Breast epithelium (tissue), 4 donors: ENCODE results near the gene MAPKAP1. TPM values are rescaled to one million over a fixed set of nuclear protein-coding genes. Genes with fewer than 3 reads are reported as not detected.
"Not testable (repeated sequence)": the region's sequence is repeated elsewhere in the genome, so short reads cannot be mapped to it uniquely, and the experiment has no call there.

Experiments
- DNase-seq, 2 donors: peaks; one replicate each; pipeline ENCODE4 v3.0.0-alpha.2; 2019; ENCODE audit warnings: low spot score in 2 of 2
- H3K27ac ChIP-seq, 2 donors: fragments of 200-600 bp; sonication (generic) in 1 of 2; one replicate each; pipeline ENCODE4 v1.5.1; 2016 to 2019; ENCODE audit warnings: mild to moderate bottlenecking in 1 of 2
- H3K27me3 ChIP-seq, 2 donors: fragments of 200-600 bp; sonication (generic) in 1 of 2; one replicate each; pipeline versions ENCODE4 v1.5.1 to v1.6.0; 2017 to 2019; ENCODE audit warnings: control low read depth in 1 of 2, mild to moderate bottlenecking in 1 of 2
- H3K36me3 ChIP-seq: fragments of 200-600 bp; one replicate; pipeline ENCODE4 v1.5.1; 2019
- H3K4me1 ChIP-seq, 2 donors: fragments of 200-600 bp; sonication (generic); one replicate each; pipeline ENCODE4 v1.5.1; 2016 to 2019; ENCODE audit warnings: control low read depth in 1 of 2
- H3K4me3 ChIP-seq, 3 donors: fragments of 200-600 bp; sonication (generic); 1 replicate in 2 of 3; 2 replicates in 1 of 3; pipeline ENCODE4 v1.5.1; 2016 to 2019; ENCODE audit warnings: mild to moderate bottlenecking in 3 of 3, moderate library complexity in 2 of 3
- H3K9me3 ChIP-seq, 2 donors: fragments of 200-600 bp; sonication (generic) in 1 of 2; one replicate each; pipeline ENCODE4 v1.5.1; 2016 to 2019; ENCODE audit warnings: control low read depth in 1 of 2
- POLR2A ChIP-seq: fragments of 450-650 bp; IDR thresholded peaks from one replicate; pipeline ENCODE4 v1.6.1; 2016; ENCODE audit warnings: antibody characterized with exemption, mild to moderate bottlenecking, moderate library complexity
- POLR2AphosphoS5 ChIP-seq, 3 donors: sonication (generic); formaldehyde crosslinking; IDR thresholded peaks; one replicate each; pipeline ENCODE4 v1.6.1; 2017; ENCODE audit warnings: antibody characterized with exemption in 3 of 3
- intact Hi-C: fragments of 100-400 bp; cut with DNase I; formaldehyde crosslinking; loops from one replicate; pipeline ENCODE4 v1.15.1; 2023; ENCODE audit warnings: low total_unique reads
- total RNA-seq, 3 donors: library from RNA; depleted of rRNA; stranded (reverse); fragments of >200 nt; gene quantifications; one replicate each; pipeline ENCODE4 v1.1.0, GENCODE V29; 2016
- TF ChIP-seq, protein P1 (sequence below), 3 donors: fragments of 450-650 bp; IDR thresholded peaks; one replicate each; pipeline ENCODE4 v1.5.1; 2016 to 2017; ENCODE audit warnings: antibody characterized with exemption in 3 of 3, mild to moderate bottlenecking in 3 of 3, moderate library complexity in 3 of 3

The MAPKAP1 gene
- total RNA-seq, 3 donors from 2014 or later, result 61.3 to 81.9 (median 78.6) TPM

DNA sequence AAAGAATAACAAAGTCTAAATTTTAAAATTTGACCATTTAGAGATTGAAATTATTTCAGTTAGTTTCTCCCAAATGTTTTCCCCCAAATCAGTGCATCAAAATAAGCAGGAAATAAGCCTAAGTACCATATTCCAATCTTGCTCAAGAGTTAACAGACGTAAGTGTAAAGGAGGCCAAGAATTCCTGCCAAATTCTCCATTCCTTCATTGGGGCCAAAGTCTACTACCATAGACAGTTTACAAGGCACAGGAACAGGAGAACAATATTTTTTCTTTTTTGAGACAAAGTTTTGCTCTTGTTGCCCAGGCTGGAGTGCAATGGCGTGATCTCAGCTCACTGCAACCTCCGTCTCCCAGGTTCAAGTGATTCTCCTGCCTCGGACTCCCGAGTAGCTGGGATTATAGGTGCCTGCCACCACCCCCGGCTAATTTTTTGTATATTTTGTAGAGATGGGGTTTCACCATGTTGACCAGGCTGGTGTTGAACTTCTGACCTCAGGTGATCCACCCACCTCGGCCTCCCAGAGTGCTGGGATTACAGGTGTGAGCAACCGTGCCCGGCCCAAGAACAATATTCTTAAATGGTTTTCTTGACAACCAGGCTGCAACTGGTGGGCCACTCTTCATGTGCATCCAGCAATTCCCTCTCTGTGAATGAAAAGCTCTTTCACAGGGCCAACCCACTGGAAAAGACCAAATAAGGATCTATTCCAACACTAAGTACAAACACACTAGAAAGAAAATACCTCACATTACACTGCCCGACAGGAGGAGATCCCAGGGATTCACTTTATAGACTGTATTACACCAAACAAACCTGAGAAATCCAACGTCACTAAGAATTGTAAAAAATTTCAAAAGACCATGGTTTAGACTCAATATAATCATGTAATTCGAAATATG lies 127.7 kb downstream of the MAPKAP1 start:
- Histone ChIP-seq H3K4me1 (no peaks in the 10 kb centered on the region), H3K27me3 (no peaks in the 10 kb centered on the region), H3K27ac (no peak overlapping the region), H3K4me3 (no peak overlapping the region), H3K9me3 (no peaks in the 10 kb centered on the region), H3K36me3 (no peaks in the 10 kb centered on the region)
- intact Hi-C loops, result no loop called here
- DNase-seq, result no peak
- TF ChIP-seq POLR2AphosphoS5 (IDR thresholded peaks at IDR 0.05) (no peak), POLR2A (no peak)
- TF ChIP-seq, protein P1, sequence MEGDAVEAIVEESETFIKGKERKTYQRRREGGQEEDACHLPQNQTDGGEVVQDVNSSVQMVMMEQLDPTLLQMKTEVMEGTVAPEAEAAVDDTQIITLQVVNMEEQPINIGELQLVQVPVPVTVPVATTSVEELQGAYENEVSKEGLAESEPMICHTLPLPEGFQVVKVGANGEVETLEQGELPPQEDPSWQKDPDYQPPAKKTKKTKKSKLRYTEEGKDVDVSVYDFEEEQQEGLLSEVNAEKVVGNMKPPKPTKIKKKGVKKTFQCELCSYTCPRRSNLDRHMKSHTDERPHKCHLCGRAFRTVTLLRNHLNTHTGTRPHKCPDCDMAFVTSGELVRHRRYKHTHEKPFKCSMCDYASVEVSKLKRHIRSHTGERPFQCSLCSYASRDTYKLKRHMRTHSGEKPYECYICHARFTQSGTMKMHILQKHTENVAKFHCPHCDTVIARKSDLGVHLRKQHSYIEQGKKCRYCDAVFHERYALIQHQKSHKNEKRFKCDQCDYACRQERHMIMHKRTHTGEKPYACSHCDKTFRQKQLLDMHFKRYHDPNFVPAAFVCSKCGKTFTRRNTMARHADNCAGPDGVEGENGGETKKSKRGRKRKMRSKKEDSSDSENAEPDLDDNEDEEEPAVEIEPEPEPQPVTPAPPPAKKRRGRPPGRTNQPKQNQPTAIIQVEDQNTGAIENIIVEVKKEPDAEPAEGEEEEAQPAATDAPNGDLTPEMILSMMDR (IDR thresholded peaks at IDR 0.05), result no peak

DNA sequence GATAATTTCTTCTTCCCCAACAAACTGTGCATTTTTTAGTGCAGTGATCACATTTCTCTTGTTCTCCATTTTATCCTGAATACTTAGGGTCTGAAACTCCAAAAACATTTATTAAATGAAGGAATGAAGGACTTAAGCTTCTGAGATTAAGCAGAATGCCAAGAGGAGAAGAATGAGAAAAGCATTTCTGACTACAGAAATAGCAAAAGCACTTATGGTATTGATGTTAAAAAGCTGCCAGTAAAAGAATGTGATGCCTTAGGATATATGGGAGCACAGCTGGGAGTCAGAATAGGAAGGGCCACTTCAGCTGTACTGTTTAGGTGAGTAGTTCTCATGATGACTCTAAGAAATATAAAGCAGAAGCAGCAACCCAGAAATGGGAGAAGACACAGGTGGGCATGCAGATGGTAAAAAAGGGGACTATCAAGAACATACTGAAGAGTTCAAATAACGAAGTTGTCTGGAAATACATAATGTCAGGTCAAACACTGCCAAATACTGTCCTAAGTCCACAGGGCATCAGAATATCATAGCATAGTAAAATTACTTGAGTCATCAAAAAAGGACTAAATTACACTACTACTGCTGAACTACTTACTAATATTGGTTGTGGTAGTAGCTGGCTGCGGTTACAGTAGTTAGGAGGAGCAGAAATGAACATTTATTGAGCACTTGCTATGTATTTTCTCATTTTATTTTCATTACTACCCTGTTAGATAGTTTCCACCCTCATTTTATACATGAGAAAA lies 132.7 kb downstream of the MAPKAP1 start:
- intact Hi-C loops, result no loop called here
- Histone ChIP-seq H3K27ac (no peak overlapping the region), H3K27me3 (no peaks in the 10 kb centered on the region), H3K9me3 (peaks cover 10 to 12% of the 10 kb centered on the region in 2 donors), H3K36me3 (no peaks in the 10 kb centered on the region), H3K4me3 (no peak overlapping the region), H3K4me1 (no peaks in the 10 kb centered on the region)
- TF ChIP-seq POLR2AphosphoS5 (IDR thresholded peaks at IDR 0.05), result no peak
- no peak for TF ChIP-seq POLR2A
- TF ChIP-seq, protein P1 (IDR thresholded peaks at IDR 0.05), result no peak
- DNase-seq, result no peak

DNA sequence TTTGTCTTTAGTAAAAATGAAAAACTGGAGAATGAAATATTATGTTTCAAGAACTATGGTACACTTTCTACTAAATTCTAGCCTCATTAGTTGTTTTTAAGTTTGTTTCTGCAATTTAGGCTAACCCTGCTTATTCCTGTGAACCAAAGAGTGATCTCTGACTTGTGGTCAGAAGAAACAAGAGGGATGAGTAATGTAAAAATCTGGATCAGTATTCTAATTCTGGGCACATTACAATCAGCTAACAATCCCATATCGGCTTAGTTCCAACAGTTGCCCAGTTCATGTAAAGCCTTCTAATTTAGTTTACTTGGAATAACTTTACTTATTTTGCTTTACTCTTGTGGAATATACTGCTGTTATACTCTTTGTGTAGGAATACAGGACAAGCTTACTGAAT lies 134.5 kb downstream of the MAPKAP1 start:
- H3K4me3 ChIP-seq, H3K36me3 ChIP-seq, intact Hi-C loops, DNase-seq, H3K27me3 ChIP-seq, H3K4me1 ChIP-seq, H3K27ac ChIP-seq: not testable (repeated sequence)
- H3K9me3 ChIP-seq, result peaks cover 10 to 12% of the 10 kb centered on the region in 2 donors

GRCh38 chr9:125571824-125572223 lies 135.2 kb downstream of the MAPKAP1 start:
- H3K27ac ChIP-seq, intact Hi-C loops, H3K4me1 ChIP-seq, H3K27me3 ChIP-seq, H3K36me3 ChIP-seq, DNase-seq, H3K4me3 ChIP-seq: not testable (repeated sequence)
- H3K9me3 ChIP-seq, result peaks cover 10 to 12% of the 10 kb centered on the region in 2 donors

DNA sequence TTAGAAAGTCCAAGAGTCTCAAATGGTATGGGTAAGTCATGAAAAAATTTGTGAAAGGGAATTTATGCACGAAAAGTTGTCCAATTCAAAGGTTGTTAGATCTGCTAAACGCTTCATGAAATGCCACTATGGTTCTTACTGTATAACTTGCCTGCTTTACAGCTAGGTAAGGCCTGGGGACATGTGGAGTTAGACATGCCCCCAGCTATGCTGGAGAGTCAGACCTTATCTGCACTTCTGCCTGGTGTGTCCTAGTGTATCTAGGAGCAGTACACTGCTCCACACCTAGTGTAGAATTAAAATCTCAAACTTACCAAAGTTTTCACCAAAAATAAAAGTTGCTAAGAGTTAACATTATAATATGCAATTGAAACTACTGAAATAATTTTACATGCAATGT lies 136.8 kb downstream of the MAPKAP1 start:
- intact Hi-C loops, result no loop called here
- no peaks in the 10 kb centered on the region for H3K27me3 ChIP-seq

More for the DNA sequence above, 136.8 kb downstream of the MAPKAP1 start:
- no peak for DNase-seq
- Histone ChIP-seq H3K27ac (no peak overlapping the region), H3K4me3 (no peak overlapping the region), H3K4me1 (no peaks in the 10 kb centered on the region), H3K9me3 (peaks cover 10 to 12% of the 10 kb centered on the region in 2 donors), H3K36me3 (no peaks in the 10 kb centered on the region)
- TF ChIP-seq POLR2AphosphoS5 (IDR thresholded peaks at IDR 0.05), result no peak
- TF ChIP-seq POLR2A, result no peak
- TF ChIP-seq, protein P1 (IDR thresholded peaks at IDR 0.05), result no peak
